GM10248 (cell line): ENCODE data around the gene GRID1.

Source experiments
- CTCF ChIA-PET: fragments of 300-600 bp; sonication (Branson Sonifier 250); formaldehyde crosslinking; extraction: SDS; loops from one replicate; lab custom pipeline; 2021; ENCODE audit warnings: antibody characterized with exemption; lab: Yijun Ruan, JAX
- POLR2A ChIA-PET: fragments of 350-650 bp; sonication (Branson Sonifier 250); formaldehyde crosslinking; extraction: SDS; loops from one replicate; lab custom pipeline; 2020; ENCODE audit warnings: antibody characterized with exemption; lab: Yijun Ruan, JAX
- DNase-seq: peaks from one replicate; pipeline ENCODE4 v3.0.0; 2012; ENCODE audit errors: extremely low spot score
- CTCF ChIP-seq: IDR thresholded peaks from 2 replicates; pipeline ENCODE4 v1.5.1; 2012; ENCODE audit warnings: mild to moderate bottlenecking, low read depth; ENCODE audit errors: extremely low read depth, missing control alignments, control extremely low read depth

GRID1 gene

GRCh38 chr10:85581371-85581770 is 785.2 kb downstream of the GRID1 start:
- ChIA-PET POLR2A (no interaction called here), CTCF (no interaction called here)
- TF ChIP-seq CTCF, result no peak
- DNase-seq, result no peak

GRCh38 chr10:85580585-85580984 is 786.0 kb downstream of the GRID1 start:
- POLR2A ChIA-PET, result no interaction called here
- CTCF ChIA-PET, result no interaction called here
- TF ChIP-seq CTCF, result no peak
- no peak for DNase-seq

- ChIA-PET CTCF (interaction anchor here (1.0 kb wide), 2 partner anchors 9 to 14 kb away, joined by 3 read pairs; no protein-coding TSS in a partner anchor), POLR2A (no interaction called here)
- TF ChIP-seq CTCF, result no peak
- no peak for DNase-seq
These were observed 787.7 kb downstream of the GRID1 start for GRCh38 chr10:85578860-85579259.

GRCh38 chr10:85575441-85575840 is 791.2 kb downstream of the GRID1 start:
- DNase-seq, result no peak
- no peak for TF ChIP-seq CTCF
- CTCF ChIA-PET, result no interaction called here
- POLR2A ChIA-PET, result no interaction called here

- POLR2A ChIA-PET, result no interaction called here
- DNase-seq, result no peak
- TF ChIP-seq CTCF, result no peak
- CTCF ChIA-PET, result no interaction called here
These were observed 795.7 kb downstream of the GRID1 start for GRCh38 chr10:85570871-85571270.

- CTCF ChIA-PET, result no interaction called here
- POLR2A ChIA-PET, result no interaction called here
- no peak for DNase-seq
- no peak for TF ChIP-seq CTCF
These were observed 801.2 kb downstream of the GRID1 start for GRCh38 chr10:85565381-85565780.

- TF ChIP-seq CTCF, result no peak
- CTCF ChIA-PET, result no interaction called here
- POLR2A ChIA-PET, result no interaction called here
- DNase-seq, result no peak
These were observed 808.1 kb downstream of the GRID1 start for GRCh38 chr10:85558533-85558932.
